ENCODE measurements around the gene KRTAP10-12. TPM values are rescaled to one million over a fixed set of nuclear protein-coding genes. Genes with fewer than 3 reads are reported as not detected.

KRTAP10-12 gene
- total RNA-seq, 1 experiment from 2014 or later: not detected

- no TSS peak for BruUV-seq (replicated peaks)
- ChIA-PET CTCF (no interaction called here), POLR2A (no interaction called here)
- in situ Hi-C loops (cut with HindIII; ENCODE audit: low pct_unique_long_range_greater_than_20kb, low sequenced_read_pairs): no loop called here
- no peaks in the 10 kb centered on the region for H3K36me3 ChIP-seq (ENCODE audit: control insufficient read depth, insufficient read depth, low read length)
- H3K27ac ChIP-seq (ENCODE audit: low read length): no peak overlapping the region
- no peaks in the 10 kb centered on the region for H3K9me3 ChIP-seq (ENCODE audit: control insufficient read depth, insufficient read depth, low read depth, low read length)
- intact Hi-C loops (cut with micrococcal nuclease; ENCODE audit: unreplicated experiment): no loop called here
- no peaks in the 10 kb centered on the region for H3K27me3 ChIP-seq (ENCODE audit: control insufficient read depth, insufficient read depth, low read length)
- ATAC-seq (0 out of 2 replicates have a peak, but pooled peaks have one; percentile 40), DNase-seq (ENCODE audit: low read depth, low spot score) (no peak)
- H3K4me1 ChIP-seq (ENCODE audit: control insufficient read depth, insufficient read depth, low read length): no peaks in the 10 kb centered on the region
- no peak for TF ChIP-seq CTCF (IDR thresholded peaks at IDR 0.05)
- TF ChIP-seq TCF7L2 (IDR thresholded peaks at IDR 0.05; ENCODE audit: low read depth, low read length): no peak
- H3K4me3 ChIP-seq (ENCODE audit: low read depth in 2 of 2, low read length in 2 of 2): no peak overlapping the region
Measured at GRCh38 chr21:44702973-44703730, 6.2 kb downstream of the KRTAP10-12 start.

GRCh38 chr21:44703731-44704635 is 7.0 kb downstream of the KRTAP10-12 start:
- DNase-seq (ENCODE audit: low read depth, low spot score) (no peak), ATAC-seq (no peak)
- Histone ChIP-seq H3K27me3 (ENCODE audit: control insufficient read depth, insufficient read depth, low read length) (no peaks in the 10 kb centered on the region), H3K9me3 (ENCODE audit: control insufficient read depth, insufficient read depth, low read depth, low read length) (no peaks in the 10 kb centered on the region), H3K4me3 (ENCODE audit: low read depth in 2 of 2, low read length in 2 of 2) (no peak overlapping the region), H3K36me3 (ENCODE audit: control insufficient read depth, insufficient read depth, low read length) (no peaks in the 10 kb centered on the region), H3K27ac (ENCODE audit: low read length) (no peak overlapping the region), H3K4me1 (ENCODE audit: control insufficient read depth, insufficient read depth, low read length) (no peaks in the 10 kb centered on the region; the same call in 1 of the 2 replicates)
- POLR2A ChIA-PET: no interaction called here
- no TSS peak for BruUV-seq (replicated peaks)
- CTCF ChIA-PET: no interaction called here
- intact Hi-C loops (cut with micrococcal nuclease; ENCODE audit: unreplicated experiment): no loop called here
- in situ Hi-C loops (cut with HindIII; ENCODE audit: low pct_unique_long_range_greater_than_20kb, low sequenced_read_pairs): no loop called here
- TF ChIP-seq TCF7L2 (IDR thresholded peaks at IDR 0.05; ENCODE audit: low read depth, low read length) (no peak), SIN3A (IDR thresholded peaks at IDR 0.05; ENCODE audit: borderline replicate concordance, insufficient read depth, low read depth, low read length) (no peak), CTCF (IDR thresholded peaks at IDR 0.05) (no peak), REST (IDR thresholded peaks at IDR 0.05; ENCODE audit: insufficient read depth in 1 of 2, low read depth in 2 of 2, low read length in 1 of 2) (no peak), POLR2AphosphoS5 (IDR thresholded peaks at IDR 0.05; ENCODE audit: low read depth, low read length) (no peak)

All from Panc1 (cell line).